ENCODE results near the gene SNX32.

- no peak for TF ChIP-seq CTCF (IDR thresholded peaks at IDR 0.05)
- no peak for TF ChIP-seq ZFX (IDR thresholded peaks at IDR 0.05; ENCODE audit: borderline replicate concordance)
Observed at GRCh38 chr11:65849366-65849765, 15.6 kb downstream of the SNX32 start.
